Memory B cell (primary cell): ENCODE measurements around the gene LARP4.
"Not testable (repeated sequence)": the region's sequence is repeated elsewhere in the genome, so short reads cannot be mapped to it uniquely, and the experiment has no call there.

Source experiments
- ATAC-seq: fragments of 150-1000 bp; cut with Tn5 transposase; 2 replicates; pipeline ENCODE4 v1.10.0; 2021; ENCODE audit warnings: low read depth, mild to moderate bottlenecking, moderate library complexity
- DNase-seq, 2 donors: peaks; one replicate each; pipeline ENCODE4 v3.0.0; 2022; ENCODE audit warnings: low spot score in 2 of 2
- H3K27ac Mint-ChIP-seq: one replicate; pipeline ENCODE4 v1.8.0; 2022; ENCODE audit warnings: mild to moderate bottlenecking, moderate library complexity, mixed read lengths
- H3K27me3 Mint-ChIP-seq: one replicate; pipeline ENCODE4 v1.8.0; 2022; ENCODE audit warnings: mixed read lengths
- H3K36me3 Mint-ChIP-seq: one replicate; pipeline ENCODE4 v1.8.0; 2022; ENCODE audit warnings: mild to moderate bottlenecking, mixed read lengths
- H3K4me1 Mint-ChIP-seq: one replicate; pipeline ENCODE4 v1.8.0; 2022; ENCODE audit warnings: mixed read lengths
- H3K4me3 Mint-ChIP-seq: one replicate; pipeline ENCODE4 v1.8.0; 2022; ENCODE audit warnings: mild to moderate bottlenecking, moderate library complexity, mixed read lengths
- H3K9me3 Mint-ChIP-seq: one replicate; pipeline ENCODE4 v1.8.0; 2022; ENCODE audit warnings: mixed read lengths

LARP4 gene

GRCh38 chr12:50482571-50482970 is 81.9 kb downstream of the LARP4 start:
- DNase-seq (no peak), ATAC-seq (no peak)
- Mint-ChIP-seq H3K36me3 (peaks cover 5% of the 10 kb centered on the region), H3K27me3 (no peaks in the 10 kb centered on the region), H3K4me3 (no peak overlapping the region), H3K9me3 (peaks cover 2% of the 10 kb centered on the region), H3K4me1 (no peaks in the 10 kb centered on the region), H3K27ac (no peak overlapping the region)

- Mint-ChIP-seq H3K27ac (no peak overlapping the region), H3K27me3 (no peaks in the 10 kb centered on the region), H3K9me3 (peaks cover 2% of the 10 kb centered on the region), H3K4me1 (no peaks in the 10 kb centered on the region), H3K36me3 (peaks cover 2% of the 10 kb centered on the region), H3K4me3 (no peak overlapping the region)
- ATAC-seq = no peak
- no peak for DNase-seq
These were observed 82.8 kb downstream of the LARP4 start for GRCh38 chr12:50483488-50483887.

GRCh38 chr12:50488801-50489200 is 88.1 kb downstream of the LARP4 start:
- Mint-ChIP-seq H3K27me3 (no peaks in the 10 kb centered on the region), H3K4me3 (no peak overlapping the region), H3K4me1 (no peaks in the 10 kb centered on the region), H3K36me3 (no peaks in the 10 kb centered on the region), H3K27ac (no peak overlapping the region), H3K9me3 (peaks cover 11% of the 10 kb centered on the region)
- DNase-seq (no peak), ATAC-seq (no peak)

DNA sequence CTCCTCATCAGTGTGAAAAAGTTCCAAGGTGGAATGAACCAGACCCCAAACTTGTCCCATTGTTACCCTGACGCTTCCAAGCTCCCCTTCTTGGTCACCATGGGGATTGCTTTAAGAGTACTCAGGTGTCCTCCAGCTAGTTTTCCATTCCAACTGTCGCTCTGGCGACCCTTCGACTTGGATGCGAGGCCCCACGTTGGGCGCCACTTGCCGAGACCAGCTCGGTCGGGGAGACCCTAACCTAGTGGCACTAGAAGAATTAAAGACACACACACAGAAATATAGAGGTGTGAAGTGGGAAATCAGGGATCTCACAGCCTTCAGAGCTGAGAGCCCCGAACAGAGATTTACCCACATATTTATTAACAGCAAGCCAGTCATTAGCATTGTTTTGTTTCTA is 97.4 kb downstream of the LARP4 start:
- not testable (repeated sequence) for H3K4me1 Mint-ChIP-seq, DNase-seq, H3K4me3 Mint-ChIP-seq, ATAC-seq, H3K27ac Mint-ChIP-seq, H3K27me3 Mint-ChIP-seq
- peaks cover 18% of the 10 kb centered on the region for H3K9me3 Mint-ChIP-seq
- peaks cover 10% of the 10 kb centered on the region for H3K36me3 Mint-ChIP-seq

GRCh38 chr12:50504798-50505674 is 104.4 kb downstream of the LARP4 start, which contains the start of gene DIP2B:
DIP2B (plus strand) TSS chr12:50504985; CDS start chr12:50505141, 156 bp downstream.
- Mint-ChIP-seq H3K27me3 (no peaks in the 10 kb centered on the region), H3K36me3 (peaks cover 2% of the 10 kb centered on the region), H3K4me3 (peak within 1 kb of the TSS; percentile 95), H3K4me1 (peaks cover 36% of the 10 kb centered on the region), H3K9me3 (no peaks in the 10 kb centered on the region), H3K27ac (peak within 1 kb of the TSS; percentile 92)
- DNase-seq (peak; percentile 96 to 97), ATAC-seq (peak; percentile 87)

GRCh38 chr12:50505675-50506530 is 105.2 kb downstream of the LARP4 start:
- Mint-ChIP-seq H3K27ac (peak overlapping the region; percentile 92), H3K9me3 (no peaks in the 10 kb centered on the region), H3K27me3 (no peaks in the 10 kb centered on the region), H3K4me1 (peaks cover 36% of the 10 kb centered on the region), H3K4me3 (peak overlapping the region; percentile 95), H3K36me3 (peaks cover 2% of the 10 kb centered on the region)
- DNase-seq (peak in 1 of 2 donors; percentile 20), ATAC-seq (peak; percentile 40)

GRCh38 chr12:50506753-50507473 is 106.2 kb downstream of the LARP4 start:
- Mint-ChIP-seq H3K27me3 (no peaks in the 10 kb centered on the region), H3K4me3 (peak overlapping the region; percentile 95), H3K27ac (peak overlapping the region; percentile 92), H3K9me3 (no peaks in the 10 kb centered on the region), H3K36me3 (peaks cover 2% of the 10 kb centered on the region), H3K4me1 (peaks cover 36% of the 10 kb centered on the region)
- DNase-seq = no peak
- no peak for ATAC-seq

- ATAC-seq (no peak), DNase-seq (no peak)
- H3K36me3 Mint-ChIP-seq = peaks cover 2% of the 10 kb centered on the region
- peaks cover 36% of the 10 kb centered on the region for H3K4me1 Mint-ChIP-seq
- H3K9me3 Mint-ChIP-seq = no peaks in the 10 kb centered on the region
- H3K27ac Mint-ChIP-seq = peak overlapping the region; percentile 92
- peak overlapping the region; percentile 95 for H3K4me3 Mint-ChIP-seq
- H3K27me3 Mint-ChIP-seq = no peaks in the 10 kb centered on the region
These were observed 106.8 kb downstream of the LARP4 start for GRCh38 chr12:50507474-50507838.

DNA sequence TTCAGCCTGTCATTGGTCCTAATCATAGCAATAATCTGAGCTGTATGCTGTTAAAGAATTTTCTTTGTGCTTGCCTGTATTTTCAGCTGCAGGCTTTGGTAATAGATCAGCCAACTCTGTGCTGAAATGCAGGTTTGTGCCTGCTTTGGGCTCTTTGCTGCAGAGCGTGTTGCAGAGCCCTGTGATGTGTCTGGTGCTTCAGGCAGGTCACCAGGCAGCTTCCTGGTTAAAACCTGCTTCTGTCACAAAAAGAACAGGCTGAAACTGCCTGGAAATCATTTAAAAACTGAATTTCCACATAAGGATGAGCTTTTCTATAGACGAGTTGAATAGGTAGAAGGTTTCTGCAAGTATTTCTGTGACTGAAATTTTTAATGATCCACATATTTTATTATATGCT is 107.2 kb downstream of the LARP4 start:
- Mint-ChIP-seq H3K4me3 (peak overlapping the region; percentile 70), H3K36me3 (peaks cover 2% of the 10 kb centered on the region), H3K4me1 (peaks cover 38% of the 10 kb centered on the region), H3K27ac (peak overlapping the region; percentile 79), H3K9me3 (no peaks in the 10 kb centered on the region), H3K27me3 (no peaks in the 10 kb centered on the region)
- DNase-seq = no peak
- ATAC-seq = no peak

- Mint-ChIP-seq H3K4me3 (peak overlapping the region; percentile 67), H3K9me3 (no peaks in the 10 kb centered on the region), H3K27ac (peak overlapping the region; percentile 79), H3K27me3 (no peaks in the 10 kb centered on the region), H3K36me3 (peaks cover 2% of the 10 kb centered on the region), H3K4me1 (peaks cover 40% of the 10 kb centered on the region)
- DNase-seq (no peak), ATAC-seq (no peak)
These were observed 107.7 kb downstream of the LARP4 start for GRCh38 chr12:50508414-50508813.

- DNase-seq (no peak), ATAC-seq (peak; percentile 18)
- peak overlapping the region; percentile 79 for H3K27ac Mint-ChIP-seq
- H3K9me3 Mint-ChIP-seq = no peaks in the 10 kb centered on the region
- no peaks in the 10 kb centered on the region for H3K27me3 Mint-ChIP-seq
- peaks cover 2% of the 10 kb centered on the region for H3K36me3 Mint-ChIP-seq
- peak overlapping the region; percentile 67 for H3K4me3 Mint-ChIP-seq
- peaks cover 41% of the 10 kb centered on the region for H3K4me1 Mint-ChIP-seq
These were observed 108.4 kb downstream of the LARP4 start for GRCh38 chr12:50508970-50509663.

- peaks cover 33% of the 10 kb centered on the region for H3K4me1 Mint-ChIP-seq
- peak overlapping the region; percentile 74 for H3K4me3 Mint-ChIP-seq
- no peaks in the 10 kb centered on the region for H3K27me3 Mint-ChIP-seq
- peak overlapping the region; percentile 91 for H3K27ac Mint-ChIP-seq
- H3K9me3 Mint-ChIP-seq = peaks cover 2% of the 10 kb centered on the region
- ATAC-seq (peak; percentile 69), DNase-seq (peak in 1 of 2 donors; percentile 34)
- H3K36me3 Mint-ChIP-seq = peaks cover 3% of the 10 kb centered on the region
These were observed 114.0 kb downstream of the LARP4 start for GRCh38 chr12:50514526-50515276.

DNA sequence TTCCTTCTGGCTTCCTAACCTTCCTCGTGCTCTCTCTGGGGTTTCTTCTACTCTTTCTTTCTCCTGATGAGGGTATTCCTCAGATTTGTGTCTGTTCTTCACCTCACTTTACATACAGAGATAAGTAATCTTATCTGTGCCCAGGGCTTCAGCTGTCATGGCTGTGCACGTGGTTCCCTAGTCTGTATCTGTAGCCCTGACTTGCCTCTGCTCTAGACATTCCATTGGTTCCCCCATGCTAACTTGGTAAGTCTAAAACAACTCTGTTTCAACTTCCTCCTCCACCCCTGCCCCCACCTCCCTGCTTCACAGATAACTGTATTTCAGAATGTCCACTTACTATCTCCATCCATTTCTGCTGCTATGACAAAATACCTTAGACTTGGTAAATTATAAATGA is 114.9 kb downstream of the LARP4 start:
- H3K36me3 Mint-ChIP-seq = peaks cover 3% of the 10 kb centered on the region
- H3K9me3 Mint-ChIP-seq = peaks cover 2% of the 10 kb centered on the region
- ATAC-seq = no peak
- DNase-seq = no peak
- peaks cover 35% of the 10 kb centered on the region for H3K4me1 Mint-ChIP-seq
- H3K27me3 Mint-ChIP-seq = no peaks in the 10 kb centered on the region
- H3K27ac Mint-ChIP-seq = peak overlapping the region; percentile 91
- peak overlapping the region; percentile 74 for H3K4me3 Mint-ChIP-seq
